CD4-positive, alpha-beta T cell (primary cell): Measurements from ENCODE around the gene MAP3K5. TPM values are rescaled to one million over a fixed set of nuclear protein-coding genes. Genes with fewer than 3 reads are reported as not detected.

Experiments
- ATAC-seq: fragments of 200-7000 bp; cut with Tn5 transposase; one replicate; pipeline ENCODE4 v1.10.0; 2022; ENCODE audit warnings: mild to moderate bottlenecking; ENCODE audit not compliant: poor library complexity
- CTCF ChIA-PET: fragments of 350-600 bp; sonication (Branson Sonifier 250); formaldehyde crosslinking; loops from one replicate; lab custom pipeline; 2021; ENCODE audit warnings: antibody characterized with exemption, inconsistent platforms; lab: Charles Lee
- POLR2A ChIA-PET: fragments of 350-600 bp; sonication (Branson Sonifier 250); formaldehyde crosslinking; loops from one replicate; lab custom pipeline; 2021; ENCODE audit warnings: antibody characterized with exemption, inconsistent platforms; lab: Charles Lee
- DNase-seq, 14 experiments: peaks; one replicate each; pipeline ENCODE4 v3.0.0-alpha.2; 2013 to 2020; ENCODE audit warnings: mixed read lengths in 2 of 14
- H3K27ac ChIP-seq, 2 donors: one replicate each; pipeline versions ENCODE4 v1.5.1 to v1.7.0; 2013; ENCODE audit warnings: low read length in 2 of 2, low read depth in 1 of 2, mild to moderate bottlenecking in 1 of 2
- H3K27me3 ChIP-seq, 2 experiments: 1 replicate in 1 of 2; 2 replicates in 1 of 2; pipeline versions ENCODE4 v1.6.1 to v1.7.0; 2013; ENCODE audit warnings: low read length in 2 of 2, control low read depth in 1 of 2, mild to moderate bottlenecking in 1 of 2, moderate library complexity in 1 of 2; ENCODE audit not compliant: insufficient read depth in 2 of 2, control insufficient read depth in 1 of 2
- H3K36me3 ChIP-seq: one replicate; pipeline ENCODE4 v1.6.1; 2013; ENCODE audit warnings: low read length, control low read depth; ENCODE audit not compliant: insufficient read depth
- H3K4me1 ChIP-seq: one replicate; pipeline ENCODE4 v1.6.1; 2013; ENCODE audit warnings: low read length, control low read depth; ENCODE audit not compliant: insufficient read depth
- H3K4me3 ChIP-seq: one replicate; pipeline ENCODE4 v1.5.1; 2013; ENCODE audit warnings: mild to moderate bottlenecking, low read length, moderate library complexity
- H3K9me3 ChIP-seq, 2 experiments: 1 replicate in 1 of 2; 2 replicates in 1 of 2; pipeline versions ENCODE4 v1.6.1 to v1.7.0; 2013; ENCODE audit warnings: low read length in 2 of 2, mild to moderate bottlenecking in 2 of 2, control low read depth in 1 of 2, moderate library complexity in 1 of 2; ENCODE audit not compliant: control insufficient read depth in 1 of 2, insufficient read depth in 1 of 2
- H3K27ac Mint-ChIP-seq: one replicate; pipeline ENCODE4 v1.8.0; 2020; ENCODE audit warnings: mixed read lengths
- H3K27me3 Mint-ChIP-seq: one replicate; pipeline ENCODE4 v1.8.0; 2021; ENCODE audit warnings: mixed read lengths
- H3K36me3 Mint-ChIP-seq: one replicate; pipeline ENCODE4 v1.8.0; 2021; ENCODE audit warnings: low read depth, mixed read lengths
- H3K4me1 Mint-ChIP-seq: one replicate; pipeline ENCODE4 v1.8.0; 2021; ENCODE audit warnings: low read depth, mixed read lengths
- H3K4me3 Mint-ChIP-seq: one replicate; pipeline ENCODE4 v1.8.0; 2020; ENCODE audit warnings: mild to moderate bottlenecking, mixed read lengths
- H3K9me3 Mint-ChIP-seq: one replicate; pipeline ENCODE4 v1.8.0; 2020; ENCODE audit warnings: mixed read lengths
- intact Hi-C, 2 experiments: fragments of 100-400 bp; cut with DNase I in 1 of 2; cut with micrococcal nuclease in 1 of 2; formaldehyde crosslinking; loops; one replicate each; pipeline versions ENCODE4 v1.15.1 to v1.9.0; 2023 to 2025; cut with DNase I, micrococcal nuclease
- total RNA-seq, 174 experiments: library from RNA in 2 of 174; stranded (reverse) in 2 of 174; gene quantifications; one replicate each; pipeline ENCODE4 v1.2.3 and lab custom pipeline; 2021 to 2026
- TF ChIP-seq, protein P1 (sequence below): fragments of 200-600 bp; IDR thresholded peaks from one replicate; pipeline ENCODE4 v1.8.0; 2022; ENCODE audit warnings: antibody characterized with exemption, mild to moderate bottlenecking

The MAP3K5 gene
- total RNA-seq, 2 experiments from 2014 or later: 12.9 to 14.1 TPM

DNA sequence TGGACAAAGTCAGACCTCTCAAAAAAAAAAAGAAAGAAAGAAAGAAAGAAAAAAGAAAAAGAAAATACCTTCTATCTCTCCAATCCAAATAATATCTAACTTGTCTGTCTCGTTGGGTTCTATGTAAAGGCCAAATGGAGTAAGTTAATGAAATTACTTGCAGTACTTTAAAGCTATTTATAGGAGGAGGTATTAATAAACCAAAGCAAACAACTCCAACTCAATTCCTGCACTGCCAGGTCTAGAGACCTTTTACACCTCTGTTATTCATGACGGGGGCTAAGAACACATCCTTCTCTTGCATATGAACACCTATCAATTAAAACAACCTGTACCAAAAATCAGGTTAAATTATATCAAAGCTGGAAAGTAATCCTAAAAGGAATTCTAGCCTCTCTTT lies 80.6 kb downstream of the MAP3K5 start:
- no peaks in the 10 kb centered on the region for H3K9me3 Mint-ChIP-seq
- no peak for DNase-seq
- H3K27ac Mint-ChIP-seq: no peak overlapping the region
- Histone ChIP-seq H3K9me3 (no peaks in the 10 kb centered on the region), H3K27me3 (no peaks in the 10 kb centered on the region), H3K4me3 (no peak overlapping the region), H3K36me3 (peaks cover 8% of the 10 kb centered on the region), H3K27ac (no peak overlapping the region), H3K4me1 (no peaks in the 10 kb centered on the region)
- H3K27me3 Mint-ChIP-seq: no peaks in the 10 kb centered on the region
- intact Hi-C loops: loop anchor here in 1 of 2 experiments (10.0 kb wide), 1 partner anchor 83 kb away; the partner anchor contains the start of gene MAP3K5
- ATAC-seq: no peak
- peaks cover 6% of the 10 kb centered on the region for H3K4me1 Mint-ChIP-seq
- CTCF ChIA-PET: interaction anchor here (1.0 to 3.2 kb wide), 2 partner anchors 9 to 81 kb away, joined by 3 to 15 read pairs; partner anchors contain the start of gene MAP3K5
- POLR2A ChIA-PET: interaction anchor here (1.0 kb wide), 1 partner anchor 81 kb away, joined by 3 read pairs; the partner anchor contains the start of gene MAP3K5
- TF ChIP-seq, protein P1, sequence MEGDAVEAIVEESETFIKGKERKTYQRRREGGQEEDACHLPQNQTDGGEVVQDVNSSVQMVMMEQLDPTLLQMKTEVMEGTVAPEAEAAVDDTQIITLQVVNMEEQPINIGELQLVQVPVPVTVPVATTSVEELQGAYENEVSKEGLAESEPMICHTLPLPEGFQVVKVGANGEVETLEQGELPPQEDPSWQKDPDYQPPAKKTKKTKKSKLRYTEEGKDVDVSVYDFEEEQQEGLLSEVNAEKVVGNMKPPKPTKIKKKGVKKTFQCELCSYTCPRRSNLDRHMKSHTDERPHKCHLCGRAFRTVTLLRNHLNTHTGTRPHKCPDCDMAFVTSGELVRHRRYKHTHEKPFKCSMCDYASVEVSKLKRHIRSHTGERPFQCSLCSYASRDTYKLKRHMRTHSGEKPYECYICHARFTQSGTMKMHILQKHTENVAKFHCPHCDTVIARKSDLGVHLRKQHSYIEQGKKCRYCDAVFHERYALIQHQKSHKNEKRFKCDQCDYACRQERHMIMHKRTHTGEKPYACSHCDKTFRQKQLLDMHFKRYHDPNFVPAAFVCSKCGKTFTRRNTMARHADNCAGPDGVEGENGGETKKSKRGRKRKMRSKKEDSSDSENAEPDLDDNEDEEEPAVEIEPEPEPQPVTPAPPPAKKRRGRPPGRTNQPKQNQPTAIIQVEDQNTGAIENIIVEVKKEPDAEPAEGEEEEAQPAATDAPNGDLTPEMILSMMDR: no peak
- H3K36me3 Mint-ChIP-seq: peaks cover 15% of the 10 kb centered on the region
- H3K4me3 Mint-ChIP-seq: no peak overlapping the region

DNA sequence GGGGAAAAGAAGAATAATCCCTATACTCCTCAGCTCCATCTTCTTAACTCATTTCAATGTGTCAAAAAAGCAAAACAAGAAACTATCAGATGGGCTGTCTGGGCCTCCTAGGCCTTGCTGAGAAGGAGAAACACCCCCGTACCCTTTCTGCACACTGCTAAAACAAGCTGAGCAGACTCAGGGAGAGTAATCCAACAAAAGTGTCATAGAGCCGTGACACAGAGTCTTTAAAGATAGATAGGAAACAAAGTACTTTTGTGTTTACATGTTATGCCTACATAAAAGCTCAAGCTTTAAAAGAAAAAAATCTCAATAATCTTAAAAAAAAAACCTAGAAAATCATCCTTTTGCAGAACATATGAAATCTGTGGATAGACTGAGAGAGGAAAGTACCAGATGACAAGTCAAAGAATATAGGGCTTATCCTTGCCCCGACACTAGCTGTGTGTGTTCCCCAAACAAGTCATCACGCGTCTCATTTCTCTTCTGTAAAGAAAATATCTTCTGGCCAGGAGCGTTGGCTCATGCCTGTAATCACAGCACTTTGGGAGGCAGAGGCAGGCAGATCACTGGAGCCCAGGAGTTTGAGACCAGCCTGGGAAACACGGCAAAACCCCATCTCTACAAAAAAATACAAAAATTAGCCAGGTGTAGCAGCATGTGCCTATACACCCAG lies 81.3 kb downstream of the MAP3K5 start:
- H3K27ac Mint-ChIP-seq: no peak overlapping the region
- Histone ChIP-seq H3K4me3 (no peak overlapping the region), H3K27me3 (no peaks in the 10 kb centered on the region), H3K4me1 (no peaks in the 10 kb centered on the region), H3K27ac (no peak overlapping the region), H3K36me3 (peaks cover 7% of the 10 kb centered on the region), H3K9me3 (no peaks in the 10 kb centered on the region)
- no peak overlapping the region for H3K4me3 Mint-ChIP-seq
- POLR2A ChIA-PET: no interaction called here
- TF ChIP-seq, protein P1: no peak
- H3K27me3 Mint-ChIP-seq: no peaks in the 10 kb centered on the region
- no peak for DNase-seq
- no peak for ATAC-seq
- peaks cover under 1% of the 10 kb centered on the region for H3K4me1 Mint-ChIP-seq
- intact Hi-C loops: loop anchor here in 1 of 2 experiments (10.0 kb wide), 1 partner anchor 84 kb away; the partner anchor contains the start of gene MAP3K5
- no peaks in the 10 kb centered on the region for H3K9me3 Mint-ChIP-seq
- CTCF ChIA-PET: interaction anchor here (1.1 kb wide), 1 partner anchor 81 kb away, joined by 6 read pairs; the partner anchor contains the start of gene MAP3K5
- peaks cover 15% of the 10 kb centered on the region for H3K36me3 Mint-ChIP-seq

DNA sequence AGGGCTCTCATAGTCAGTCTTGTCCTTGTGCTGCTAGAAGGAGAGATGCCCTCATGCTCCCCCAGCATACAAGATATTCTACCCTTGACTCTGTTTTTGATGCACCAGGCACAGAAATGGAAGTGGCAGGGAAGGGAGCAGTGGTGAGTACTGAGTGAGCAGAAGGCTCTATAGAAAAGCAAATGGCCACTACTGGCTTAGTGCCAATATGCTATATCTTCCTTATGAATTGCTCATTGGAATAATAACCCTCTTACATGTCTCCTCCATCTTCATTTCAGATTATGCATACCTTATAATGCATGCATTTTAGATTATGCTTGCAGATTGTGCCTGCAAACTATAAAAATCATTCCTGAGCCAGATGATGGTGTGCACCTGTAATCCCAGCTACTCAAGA lies 82.8 kb downstream of the MAP3K5 start:
- no peaks in the 10 kb centered on the region for H3K9me3 ChIP-seq
- H3K36me3 ChIP-seq: peaks cover 6% of the 10 kb centered on the region
- H3K27ac Mint-ChIP-seq: no peak overlapping the region
- POLR2A ChIA-PET: interaction anchor here (0.7 kb wide), 1 partner anchor 80 kb away, joined by 3 read pairs; no protein-coding TSS in a partner anchor
- no peak overlapping the region for H3K4me3 ChIP-seq
- TF ChIP-seq, protein P1: no peak
- H3K4me1 ChIP-seq: no peaks in the 10 kb centered on the region
- H3K4me3 Mint-ChIP-seq: no peak overlapping the region
- H3K36me3 Mint-ChIP-seq: peaks cover 18% of the 10 kb centered on the region
- no peaks in the 10 kb centered on the region for H3K4me1 Mint-ChIP-seq
- H3K27me3 ChIP-seq: no peaks in the 10 kb centered on the region
- ATAC-seq (no peak), DNase-seq (no peak)
- no peak overlapping the region for H3K27ac ChIP-seq
- intact Hi-C loops: no loop called here
- H3K9me3 Mint-ChIP-seq: no peaks in the 10 kb centered on the region
- H3K27me3 Mint-ChIP-seq: no peaks in the 10 kb centered on the region
- CTCF ChIA-PET: no interaction called here
